MV-4-11 (cell line): ENCODE results near the gene HDGFL1.

ENCODE experiments used
- DNase-seq: peaks from one replicate; lab custom pipeline; 2025; lab: John Stamatoyannopoulos, UW

Gene HDGFL1

GRCh38 chr6:22590423-22590822 lies 21.1 kb downstream of the HDGFL1 start:
- DNase-seq = no peak

- DNase-seq = no peak
These were observed 24.5 kb downstream of the HDGFL1 start for GRCh38 chr6:22593895-22594294.

DNA sequence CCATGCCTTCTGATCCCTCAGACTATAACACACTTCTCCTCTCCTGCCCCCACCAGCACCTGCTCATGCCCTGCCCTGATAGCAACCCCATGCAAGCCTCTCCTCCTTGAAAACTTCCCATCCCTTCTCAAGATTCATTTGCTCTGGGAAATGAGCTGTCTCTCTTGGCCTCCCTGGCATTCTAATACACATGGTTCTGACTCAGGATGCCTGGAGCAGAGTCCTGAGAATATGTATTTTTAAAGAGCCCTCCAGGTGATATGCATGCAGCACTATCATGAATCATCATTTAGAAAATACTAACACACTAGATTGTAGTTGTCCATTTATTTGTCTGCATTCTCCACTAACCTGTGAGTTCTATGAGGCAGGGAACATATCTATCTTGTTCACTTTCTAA lies 26.6 kb downstream of the HDGFL1 start:
- no peak for DNase-seq

GRCh38 chr6:22598339-22598738 lies 29.0 kb downstream of the HDGFL1 start:
- DNase-seq = no peak

GRCh38 chr6:22600059-22600458 lies 30.7 kb downstream of the HDGFL1 start:
- no peak for DNase-seq

GRCh38 chr6:22601984-22602383 lies 32.6 kb downstream of the HDGFL1 start:
- peak; percentile 24 for DNase-seq

- DNase-seq = no peak
These were observed 36.4 kb downstream of the HDGFL1 start for GRCh38 chr6:22605736-22606135.

- no peak for DNase-seq
These were observed 40.8 kb downstream of the HDGFL1 start for GRCh38 chr6:22610127-22610526.

DNA sequence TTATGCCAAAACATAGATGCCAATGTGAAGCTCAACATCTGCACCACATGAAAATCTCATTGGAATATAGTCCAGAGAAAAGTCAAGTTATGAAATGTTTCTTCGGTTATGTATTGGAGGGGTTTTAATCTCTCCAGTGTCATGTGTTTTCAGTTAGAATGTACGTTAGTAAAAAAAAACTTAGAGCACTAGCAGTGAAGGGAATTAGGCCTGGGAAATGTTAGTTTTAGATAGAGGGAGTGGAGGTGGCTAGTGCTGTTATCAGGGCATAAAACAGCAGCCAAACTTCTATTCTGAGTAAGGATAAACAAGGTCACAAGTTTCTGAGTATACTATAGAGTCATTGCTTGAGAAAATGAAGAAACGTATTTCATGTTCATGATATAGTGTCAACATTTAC lies 42.9 kb downstream of the HDGFL1 start:
- no peak for DNase-seq

DNA sequence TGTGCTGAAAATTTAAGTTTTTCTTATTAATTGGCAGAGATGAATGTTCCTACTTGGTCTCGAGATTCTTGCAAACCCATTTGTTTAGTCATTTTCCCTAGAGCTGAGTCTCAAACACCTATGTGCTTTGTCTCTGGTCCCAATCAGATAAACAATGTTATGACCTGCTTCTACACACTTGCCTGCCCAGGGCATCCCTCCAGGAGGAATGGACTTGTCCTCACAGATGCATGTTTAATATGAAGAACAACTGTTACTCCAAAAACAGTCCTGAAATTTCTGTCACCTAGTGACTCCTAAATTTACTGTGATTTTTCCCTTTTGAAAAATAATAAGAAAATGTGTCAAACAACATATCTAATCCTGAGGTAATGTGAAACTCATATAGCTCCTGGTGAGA lies 43.7 kb downstream of the HDGFL1 start:
- no peak for DNase-seq

DNA sequence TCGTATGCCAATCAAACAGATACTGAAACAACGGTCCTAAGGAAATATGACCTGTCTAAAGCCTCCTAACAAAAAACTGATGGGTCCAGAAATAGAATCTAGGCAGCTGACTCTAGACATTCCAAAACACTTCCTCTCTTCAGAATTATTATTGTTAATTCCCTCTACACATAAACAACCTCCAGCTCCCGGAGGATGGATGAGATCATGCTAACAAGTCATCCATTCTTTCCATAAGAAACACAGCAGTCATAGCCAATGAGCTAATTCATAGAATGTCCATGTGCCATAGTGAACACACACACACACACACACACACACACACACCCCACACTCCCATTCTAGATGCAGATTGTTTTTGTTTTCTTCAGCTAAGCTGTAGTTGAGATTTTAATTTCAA lies 44.3 kb downstream of the HDGFL1 start:
- no peak for DNase-seq

DNA sequence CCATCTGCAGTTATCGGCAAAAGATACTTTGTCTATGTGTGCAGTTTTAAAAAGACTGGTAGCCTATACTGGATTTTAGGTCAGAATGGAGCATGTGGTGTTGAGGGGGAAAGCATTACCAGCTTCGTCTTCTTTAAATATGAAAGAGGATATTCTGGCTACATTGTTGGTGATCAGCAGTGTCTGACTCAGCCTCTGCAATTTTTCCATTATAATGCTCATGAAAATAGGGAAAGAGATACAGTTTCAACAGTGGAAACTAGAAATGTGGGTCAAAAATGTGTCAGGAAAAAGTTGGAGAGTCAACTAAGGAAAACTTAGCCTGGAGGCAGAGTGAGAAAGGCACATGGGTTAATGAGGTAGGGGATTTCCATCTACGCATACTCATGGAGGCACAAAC lies 45.2 kb downstream of the HDGFL1 start:
- DNase-seq = no peak

DNA sequence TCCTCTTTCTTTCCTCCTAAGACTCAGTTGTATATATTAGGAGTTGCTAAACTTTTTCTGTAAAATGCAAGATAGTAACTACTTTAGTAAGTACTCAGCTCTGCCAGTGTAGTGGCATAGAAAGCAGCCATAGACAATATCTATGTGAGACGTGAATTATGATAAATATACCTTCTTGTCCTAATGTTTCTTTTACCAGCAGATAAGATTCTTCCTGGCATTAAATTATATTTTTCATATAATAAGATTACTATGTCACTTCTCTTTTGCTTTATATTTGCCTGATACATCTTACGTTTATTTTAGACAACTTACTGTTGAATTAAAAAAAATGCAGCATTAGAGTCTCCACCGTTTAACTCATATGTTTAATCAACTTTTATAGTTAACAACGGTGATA lies 51.7 kb downstream of the HDGFL1 start:
- DNase-seq = no peak
